CD4-positive, alpha-beta T cell treated with Interferon gamma for 1 hour (primary cell): ENCODE results near the gene FATE1.
"Not testable (repeated sequence)": the region's sequence is repeated elsewhere in the genome, so short reads cannot be mapped to it uniquely, and the experiment has no call there.

Source experiments
- DNase-seq: peaks from one replicate; pipeline ENCODE4 v3.0.0-alpha.2; 2020

The FATE1 gene, protein sequence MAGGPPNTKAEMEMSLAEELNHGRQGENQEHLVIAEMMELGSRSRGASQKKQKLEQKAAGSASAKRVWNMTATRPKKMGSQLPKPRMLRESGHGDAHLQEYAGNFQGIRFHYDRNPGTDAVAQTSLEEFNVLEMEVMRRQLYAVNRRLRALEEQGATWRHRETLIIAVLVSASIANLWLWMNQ

GRCh38 chrX:151715752-151716151 lies at the start of gene FATE1:
TSS of gene FATE1 (plus strand) at chrX:151716035. CDS start at chrX:151716120, 85 bp downstream.
- no peak for DNase-seq

- DNase-seq = no peak
Observed at GRCh38 chrX:151675121-151675746, 40.6 kb upstream of the FATE1 start.

DNA sequence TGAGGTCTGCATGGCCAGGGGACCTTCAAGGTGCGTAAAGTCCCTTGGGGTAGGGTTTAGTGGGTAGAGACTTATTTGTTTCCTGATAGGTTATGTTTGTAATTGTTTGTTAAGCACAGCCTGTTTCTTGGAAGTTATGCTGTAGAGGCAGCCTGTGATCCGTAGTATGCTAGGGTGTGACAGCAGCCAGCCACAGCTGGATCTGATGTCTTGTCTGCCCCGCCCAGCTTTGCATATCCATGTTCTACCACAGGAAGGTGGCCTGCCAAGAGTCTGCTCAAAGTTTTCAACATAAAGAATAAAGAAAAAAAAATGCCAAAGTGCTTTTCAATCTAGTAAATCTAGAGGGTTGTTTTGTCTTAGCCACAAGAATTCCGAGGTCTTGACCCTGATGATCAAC lies 39.6 kb upstream of the FATE1 start:
- DNase-seq = no peak

- DNase-seq = no peak
Observed at GRCh38 chrX:151679798-151680402, 35.9 kb upstream of the FATE1 start.

DNA sequence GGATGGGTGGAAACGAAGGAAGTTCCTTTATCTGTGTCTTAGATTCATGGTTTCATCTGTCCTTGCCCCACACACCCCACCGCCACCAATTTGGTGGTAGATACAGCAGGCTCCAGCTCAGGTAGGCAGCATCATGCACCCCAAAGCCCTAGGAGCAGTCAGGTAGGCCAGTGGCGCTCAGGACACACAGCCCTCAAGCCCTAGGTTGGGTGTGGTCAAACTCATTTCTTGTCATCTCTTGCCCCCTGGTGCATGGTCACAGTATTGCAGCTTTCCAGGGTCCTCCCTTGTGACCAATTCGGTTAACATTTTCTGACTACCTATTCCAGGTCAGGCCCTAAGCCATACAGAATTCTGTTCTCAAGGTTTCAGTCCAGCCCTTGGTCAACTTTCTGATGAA lies 35.0 kb upstream of the FATE1 start:
- DNase-seq = no peak

DNA sequence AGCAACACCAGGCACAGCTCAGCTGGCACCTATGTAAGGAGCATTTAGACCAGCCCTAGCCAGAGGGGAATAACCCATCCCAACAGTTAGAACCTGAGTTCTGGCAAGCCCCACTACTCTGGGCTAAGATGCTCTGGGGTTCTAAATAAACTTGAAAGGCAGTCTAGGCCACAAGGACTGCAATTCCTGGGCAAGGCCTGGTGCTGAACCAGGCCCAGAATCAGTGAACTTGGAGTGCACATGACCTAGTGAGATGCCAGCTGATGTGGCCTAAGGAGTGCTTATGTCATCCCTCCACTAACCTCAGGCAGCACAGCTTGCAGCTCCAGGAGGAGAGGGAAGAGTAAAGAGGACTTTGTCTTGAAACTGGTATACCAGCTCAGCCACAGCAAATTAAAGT lies 28.2 kb upstream of the FATE1 start:
- DNase-seq = no peak

DNA sequence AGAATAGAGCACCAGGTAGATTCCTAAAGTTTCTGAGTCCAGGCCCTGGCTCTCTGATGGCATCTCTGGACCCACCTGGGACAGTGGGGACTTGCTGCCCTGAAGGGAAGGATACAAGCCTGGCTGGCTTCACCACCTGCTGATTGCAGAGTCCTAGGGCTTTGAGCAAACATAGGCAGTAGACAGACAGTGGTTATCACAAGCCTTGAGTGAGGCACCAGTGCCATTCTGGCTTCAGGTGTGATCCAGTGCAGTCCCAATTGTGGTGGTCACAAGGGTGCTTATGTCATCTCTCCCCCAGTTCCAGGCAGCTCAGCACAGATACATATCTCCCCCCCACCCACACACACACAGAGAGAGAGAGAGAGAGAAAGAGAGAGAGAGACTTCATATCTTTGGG lies 27.1 kb upstream of the FATE1 start:
- no peak for DNase-seq

- DNase-seq = no peak
Observed at GRCh38 chrX:151692825-151693224, 23.0 kb upstream of the FATE1 start.

GRCh38 chrX:151694121-151694520 lies 21.7 kb upstream of the FATE1 start:
- no peak for DNase-seq

GRCh38 chrX:151694661-151695582 lies 20.9 kb upstream of the FATE1 start, which contains the start of gene PRRG3:
TSS of gene PRRG3 (plus strand) at chrX:151695458. CDS start at chrX:151698815, 3,357 bp downstream.
- no peak for DNase-seq

DNA sequence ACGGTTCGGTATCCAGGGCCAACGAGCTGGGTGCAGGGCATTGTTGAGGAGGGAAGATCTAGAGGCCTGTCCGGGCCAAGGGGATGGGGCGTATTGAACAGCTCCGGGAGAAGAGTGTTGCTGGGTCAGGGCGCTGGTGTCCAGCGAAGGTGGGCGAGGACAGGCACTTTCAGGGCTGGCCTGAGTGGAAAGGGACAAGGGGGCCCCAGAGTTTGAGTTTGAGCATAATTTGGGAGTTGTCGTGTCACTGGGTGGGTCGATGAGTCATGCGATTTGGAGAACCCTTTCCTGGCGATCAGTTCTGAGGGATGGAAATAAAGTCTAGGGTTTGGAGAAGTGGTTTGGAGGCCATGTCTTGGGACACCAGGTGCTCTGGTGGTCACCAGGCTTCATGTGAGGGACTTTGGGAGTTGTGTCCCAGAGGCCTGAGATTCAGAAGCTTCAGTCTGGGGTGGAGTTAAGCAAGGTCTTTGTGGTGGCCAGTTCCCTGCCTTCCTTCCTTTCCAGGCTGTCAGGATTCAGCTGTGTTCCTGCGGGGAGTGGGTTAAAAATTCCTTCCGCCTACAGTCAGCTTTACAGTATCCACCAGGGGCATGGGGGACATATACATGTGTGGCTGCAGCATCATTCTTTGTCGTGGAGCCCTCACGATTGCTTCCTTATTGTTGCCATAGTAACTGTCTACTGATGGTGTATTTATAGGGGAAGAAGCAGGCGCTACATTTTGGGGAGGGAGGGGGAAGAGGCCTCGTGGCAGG lies 20.1 kb upstream of the FATE1 start:
- DNase-seq = no peak

GRCh38 chrX:151697082-151697481 lies 18.8 kb upstream of the FATE1 start:
- DNase-seq = not testable (repeated sequence)

DNA sequence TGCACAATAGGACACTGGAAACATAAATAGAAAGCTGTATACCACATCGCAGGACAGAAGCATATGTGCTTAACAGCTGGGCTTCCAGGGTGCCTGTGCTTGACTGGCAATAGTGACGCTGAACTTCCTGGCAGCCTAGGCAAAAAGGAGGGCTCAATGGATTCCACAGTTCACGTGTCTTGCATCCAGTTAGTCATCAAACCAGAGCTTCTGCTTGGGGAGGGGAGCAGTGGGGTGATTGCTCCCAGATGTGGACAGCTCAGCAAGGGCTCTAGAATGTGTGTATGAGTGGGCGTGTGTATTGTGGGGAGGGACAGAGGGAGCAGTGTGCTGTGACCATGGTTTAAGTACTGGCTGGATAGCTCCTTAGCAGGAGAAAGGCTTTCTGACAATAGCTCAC lies 18.3 kb upstream of the FATE1 start:
- no peak for DNase-seq

- no peak for DNase-seq
Observed at GRCh38 chrX:151698485-151698884, 17.4 kb upstream of the FATE1 start.

- DNase-seq = no peak
Observed at GRCh38 chrX:151699746-151700145, 16.1 kb upstream of the FATE1 start.

DNA sequence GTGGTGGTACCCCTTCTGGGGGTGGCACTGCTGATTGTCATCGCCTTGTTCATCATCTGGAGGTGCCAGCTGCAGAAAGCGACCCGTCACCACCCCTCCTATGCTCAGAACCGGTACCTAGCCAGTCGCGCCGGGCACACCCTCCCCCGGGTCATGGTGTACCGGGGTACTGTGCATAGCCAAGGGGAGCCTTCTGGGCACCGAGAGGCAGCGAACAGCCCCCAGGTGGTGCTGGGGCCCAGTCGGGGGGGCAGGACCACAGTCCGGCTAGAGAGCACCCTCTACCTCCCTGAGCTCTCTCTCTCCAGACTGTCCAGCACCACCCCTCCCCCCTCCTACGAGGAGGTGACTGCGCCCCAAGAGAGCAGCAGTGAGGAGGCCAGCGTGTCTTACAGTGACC lies 15.3 kb upstream of the FATE1 start:
- no peak for DNase-seq

- no peak for DNase-seq
Observed at GRCh38 chrX:151701071-151701470, 14.8 kb upstream of the FATE1 start.

- DNase-seq = no peak
Observed at GRCh38 chrX:151701531-151701930, 14.3 kb upstream of the FATE1 start.

- no peak for DNase-seq
Observed at GRCh38 chrX:151702026-151702714, 13.7 kb upstream of the FATE1 start.

- DNase-seq = no peak
Observed at GRCh38 chrX:151702741-151703340, 13.0 kb upstream of the FATE1 start.

GRCh38 chrX:151703487-151703886 lies 12.3 kb upstream of the FATE1 start:
- no peak for DNase-seq
